Measurements from ENCODE around the gene ARHGAP15.

Gene ARHGAP15

DNA sequence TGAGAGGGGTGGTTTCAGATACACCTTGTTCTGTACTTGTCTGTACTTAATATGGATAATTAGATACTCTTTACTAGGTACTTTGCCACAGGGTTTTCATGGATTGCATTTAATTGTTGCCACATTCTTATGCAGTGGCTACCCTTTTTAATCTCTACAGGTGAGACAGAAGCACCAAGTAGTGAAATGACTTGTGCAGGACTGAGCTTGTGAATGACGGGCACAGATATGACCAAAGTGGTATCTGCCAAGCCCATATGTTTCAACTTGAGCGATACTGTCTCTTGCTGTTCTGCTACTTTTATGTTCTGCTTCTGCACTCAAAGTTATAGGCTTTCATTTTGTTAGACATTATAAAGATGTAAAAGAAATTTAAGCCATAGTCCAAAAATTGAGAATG, 288.2 kb downstream of the ARHGAP15 start:
- no peak for DNase-seq

DNA sequence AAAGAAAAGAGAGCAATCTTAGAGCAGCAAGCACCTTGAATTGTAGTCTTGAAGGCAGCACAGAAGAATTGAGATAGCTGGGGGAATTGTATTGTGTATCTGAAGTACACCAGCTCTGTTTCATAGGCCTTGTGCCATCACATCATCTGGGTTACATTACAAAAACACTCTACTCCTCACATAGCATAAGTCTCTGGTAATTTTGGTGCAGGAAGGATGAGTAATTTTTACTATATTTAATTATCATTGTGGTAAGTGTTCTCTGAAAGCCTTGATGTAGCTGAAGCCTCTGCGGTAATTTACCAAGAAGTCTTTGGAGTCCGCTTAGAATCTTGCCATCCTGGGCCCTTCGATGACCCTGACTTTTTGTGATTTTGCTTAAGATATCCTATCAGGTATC, 291.1 kb downstream of the ARHGAP15 start:
- no peak for DNase-seq

- no peak for DNase-seq
Observed at GRCh38 chr2:143422681-143423080, 293.5 kb downstream of the ARHGAP15 start.

- no peak for DNase-seq
Observed at GRCh38 chr2:143425896-143426295, 296.7 kb downstream of the ARHGAP15 start.

DNA sequence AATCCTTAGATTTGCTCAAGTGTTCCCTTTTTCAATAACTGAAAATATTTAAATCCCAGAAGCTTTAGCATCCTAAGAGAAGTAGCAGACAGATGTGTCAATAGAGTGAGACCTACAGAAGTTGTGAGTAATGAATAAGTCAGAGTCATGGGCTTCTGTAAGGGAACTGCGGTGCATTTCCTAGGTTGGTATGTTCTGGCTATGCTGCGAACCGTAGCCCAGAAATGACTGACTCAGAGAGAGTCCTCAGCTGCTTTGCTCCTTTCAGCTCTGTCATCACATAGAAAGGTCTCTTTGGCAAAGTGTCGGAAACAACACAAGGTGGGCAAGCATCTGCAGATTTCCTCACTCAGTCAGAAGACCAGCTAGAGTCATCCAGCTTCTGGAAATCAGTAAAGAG, 297.1 kb downstream of the ARHGAP15 start:
- DNase-seq: no peak

GRCh38 chr2:143428700-143429099, 299.5 kb downstream of the ARHGAP15 start:
- DNase-seq: no peak

DNA sequence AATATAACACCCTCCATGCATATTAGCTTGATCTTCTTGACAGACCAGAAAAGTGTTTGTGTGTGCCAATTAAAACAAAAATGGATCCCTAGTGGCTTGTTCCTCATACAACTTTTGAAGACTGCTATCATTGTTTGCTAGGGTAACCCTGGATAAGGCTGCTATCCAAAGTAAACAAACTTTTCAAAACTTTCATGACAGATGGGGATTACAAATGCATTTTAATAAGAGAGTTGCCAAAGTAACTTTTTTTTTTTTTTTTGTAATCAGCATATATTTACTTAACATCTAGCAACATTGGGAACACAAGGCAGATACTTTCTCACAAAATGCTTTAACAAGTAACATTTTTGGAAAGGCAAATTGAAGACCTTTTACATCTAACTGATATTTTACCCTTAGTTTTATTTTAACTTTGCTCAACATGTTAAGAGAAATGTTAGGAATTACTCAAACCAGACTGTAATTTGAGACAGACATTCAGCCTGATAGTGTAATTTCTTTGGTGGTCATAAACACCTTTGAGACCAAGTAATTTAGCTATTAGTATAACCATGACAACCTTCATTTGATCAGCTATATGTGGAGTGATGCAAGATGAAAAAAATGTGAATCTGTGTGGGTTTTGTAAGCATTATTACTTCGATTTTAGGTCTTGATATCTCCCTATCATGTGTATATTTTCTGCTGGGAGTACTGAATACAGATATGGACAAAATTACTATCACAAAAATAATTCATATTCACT, 300.9 kb downstream of the ARHGAP15 start:
- no peak for DNase-seq

DNA sequence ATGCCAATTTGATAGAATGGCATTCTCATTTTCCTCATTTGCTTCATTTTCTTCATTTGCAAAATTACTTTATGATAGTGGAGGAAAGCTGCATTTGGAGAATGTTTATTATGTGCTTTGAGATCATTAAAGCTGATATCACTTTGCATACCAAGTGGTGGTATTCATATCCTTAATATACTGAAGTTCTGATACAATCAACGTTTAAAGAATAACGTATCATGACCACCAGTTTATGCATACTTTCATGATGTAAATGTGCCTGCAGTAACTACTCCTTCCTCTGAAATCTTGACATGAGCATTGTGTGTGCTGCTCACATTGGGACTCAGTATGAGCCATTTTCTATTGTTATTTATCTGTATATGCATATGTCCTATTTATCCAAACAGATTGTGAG, 302.1 kb downstream of the ARHGAP15 start:
- DNase-seq: no peak

GRCh38 chr2:143433251-143433650, 304.0 kb downstream of the ARHGAP15 start:
- no peak for DNase-seq

DNA sequence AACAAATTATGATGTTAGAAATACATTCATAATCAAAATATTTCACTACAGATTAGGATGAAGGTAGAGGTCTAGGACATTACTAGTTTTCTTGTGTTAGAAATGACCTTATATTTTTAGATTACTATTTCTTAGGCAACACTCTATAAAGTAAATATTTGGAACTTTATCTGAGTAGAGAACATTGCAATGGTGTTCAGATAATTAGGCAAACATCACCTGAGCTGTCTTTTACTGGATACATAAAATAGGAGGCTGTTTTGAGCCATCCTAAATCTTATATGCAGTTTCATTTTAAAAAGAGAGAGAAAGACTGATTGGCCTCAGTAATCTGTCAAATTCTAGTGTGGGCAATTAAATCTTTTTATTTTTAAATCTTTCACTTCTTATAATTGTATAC, 304.6 kb downstream of the ARHGAP15 start:
- DNase-seq: no peak

DNA sequence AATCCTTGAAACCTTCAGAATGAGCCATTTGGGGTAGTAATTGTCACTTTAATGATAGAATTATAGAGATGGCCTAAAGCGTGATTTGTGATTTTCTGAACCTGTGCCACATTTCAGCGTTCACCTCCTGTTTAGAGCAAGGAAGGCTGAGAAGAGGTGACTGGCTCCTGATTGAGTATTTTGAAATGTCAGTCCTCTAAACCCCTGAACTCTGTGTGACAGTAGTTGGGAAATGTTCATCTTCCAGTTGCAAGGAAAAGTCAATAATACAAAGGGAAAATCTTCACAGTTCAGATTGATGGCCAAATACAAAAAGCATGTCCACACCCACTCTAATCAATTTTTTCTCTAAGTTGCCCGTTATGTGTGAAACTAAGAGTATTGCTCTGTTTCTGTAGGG, 305.2 kb downstream of the ARHGAP15 start:
- no peak for DNase-seq

- DNase-seq: no peak
Observed at GRCh38 chr2:143435131-143435530, 305.9 kb downstream of the ARHGAP15 start.

DNA sequence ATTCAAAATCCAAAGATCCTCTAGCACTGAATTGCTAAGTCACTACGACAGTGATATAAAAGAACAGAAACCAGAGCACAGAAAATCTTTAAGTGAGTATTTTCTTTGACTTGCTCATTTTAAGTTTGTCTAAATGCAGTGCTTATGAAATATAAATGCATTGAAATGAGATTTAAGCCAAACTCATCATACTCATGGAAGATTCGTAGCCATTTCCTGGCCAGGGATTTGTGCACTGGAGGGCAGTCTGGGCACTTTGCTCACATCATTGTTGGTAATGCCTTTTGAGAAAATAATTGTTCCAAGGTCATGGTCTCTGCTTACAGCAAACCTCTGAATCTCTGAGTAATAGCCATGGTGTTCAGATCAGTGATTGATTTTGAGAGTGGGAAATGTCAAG, 307.7 kb downstream of the ARHGAP15 start:
- DNase-seq: no peak

DNA sequence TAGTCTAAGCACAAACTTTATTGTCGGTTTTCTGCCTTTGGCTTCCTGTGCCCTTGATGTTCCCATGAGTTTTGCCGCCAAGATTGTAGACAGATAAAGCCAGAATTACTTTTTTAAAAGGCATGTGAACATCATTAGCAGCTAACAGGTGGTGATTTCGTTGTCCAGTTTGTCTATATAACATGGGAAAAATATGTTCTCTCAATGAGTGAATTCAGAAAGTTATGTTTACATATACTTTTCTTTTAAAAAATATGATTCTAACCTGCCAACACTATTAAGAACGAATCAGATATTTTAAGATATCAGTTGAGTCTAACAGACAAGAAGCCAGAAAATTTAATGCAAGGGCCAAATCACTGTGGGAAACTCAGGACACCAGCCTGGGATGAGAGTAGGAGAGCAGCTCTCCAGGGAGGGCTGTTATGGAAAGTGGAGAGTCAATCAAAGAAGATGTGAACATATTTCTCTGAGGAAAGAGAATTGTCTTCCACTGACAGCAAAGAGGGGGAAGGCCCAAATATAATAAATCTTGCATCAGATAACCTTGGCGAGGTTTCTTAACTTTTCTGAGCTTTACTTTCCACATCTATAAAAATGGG, 311.3 kb downstream of the ARHGAP15 start:
- DNase-seq: no peak

DNA sequence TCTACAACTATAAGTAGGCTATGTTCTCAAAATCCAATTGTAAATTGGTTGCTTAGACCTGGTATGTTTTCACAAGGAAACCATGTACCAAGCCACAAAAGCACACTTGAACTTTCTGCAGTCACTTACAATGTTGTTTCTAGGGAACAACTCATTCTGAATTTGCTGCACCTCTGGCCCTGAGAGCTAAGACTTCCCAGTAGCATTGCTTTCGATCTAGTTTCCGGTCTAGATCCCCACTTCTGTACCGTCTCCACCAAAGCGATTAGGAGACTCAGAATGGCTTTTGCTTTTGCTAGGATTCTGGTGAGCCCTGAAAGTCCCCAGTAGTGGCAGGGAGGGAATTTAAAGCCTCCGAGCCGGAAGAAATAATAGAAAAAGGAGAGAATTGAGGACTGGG, 313.0 kb downstream of the ARHGAP15 start:
- DNase-seq: no peak

- no peak for DNase-seq
Observed at GRCh38 chr2:143451642-143452281, 322.5 kb downstream of the ARHGAP15 start.

- DNase-seq: no peak
Observed at GRCh38 chr2:143452817-143453451, 323.7 kb downstream of the ARHGAP15 start.

DNA sequence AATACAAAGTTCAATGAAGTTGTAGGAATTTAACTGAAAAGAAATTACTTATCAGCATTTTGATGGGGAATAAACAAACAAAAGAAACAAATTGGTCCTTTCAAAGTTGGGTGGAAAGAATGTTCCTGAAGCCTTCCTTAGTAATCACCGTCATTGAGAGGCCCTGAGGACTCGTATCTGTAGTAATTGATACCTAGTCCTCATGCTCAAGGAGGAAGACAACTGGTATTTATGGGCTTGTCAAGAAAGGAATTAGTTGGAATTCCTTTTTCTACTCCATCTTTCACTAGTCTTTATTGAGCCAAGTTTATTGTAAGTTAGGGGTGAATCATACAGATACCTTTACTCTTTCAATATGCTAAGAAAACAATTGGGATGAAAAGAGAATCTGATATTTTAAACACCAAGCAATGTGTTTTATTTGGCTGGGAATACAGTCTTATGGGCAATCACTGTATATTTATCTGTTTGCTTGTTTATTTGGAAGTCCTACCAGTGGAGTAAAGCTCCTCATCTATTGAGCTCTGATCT, 324.8 kb downstream of the ARHGAP15 start:
- no peak for DNase-seq

DNA sequence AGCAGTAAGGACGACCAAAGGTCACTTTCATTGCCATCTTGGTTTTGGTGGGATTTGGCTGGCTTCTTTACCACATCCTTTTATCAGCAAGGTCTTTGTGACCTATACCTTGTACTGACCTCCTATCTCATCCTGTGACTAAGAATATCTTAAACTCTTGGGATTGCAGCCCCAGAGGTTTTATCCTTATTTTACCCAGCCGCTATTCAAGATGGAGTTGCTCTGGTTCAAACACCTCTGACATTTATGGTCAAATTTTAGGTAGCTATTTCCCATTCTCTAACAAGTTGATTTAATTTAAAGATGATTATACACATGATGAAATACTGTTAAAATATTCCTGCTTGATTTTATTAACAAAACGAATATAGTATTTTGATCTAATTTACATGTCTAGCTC, 326.1 kb downstream of the ARHGAP15 start:
- DNase-seq: no peak

DNA sequence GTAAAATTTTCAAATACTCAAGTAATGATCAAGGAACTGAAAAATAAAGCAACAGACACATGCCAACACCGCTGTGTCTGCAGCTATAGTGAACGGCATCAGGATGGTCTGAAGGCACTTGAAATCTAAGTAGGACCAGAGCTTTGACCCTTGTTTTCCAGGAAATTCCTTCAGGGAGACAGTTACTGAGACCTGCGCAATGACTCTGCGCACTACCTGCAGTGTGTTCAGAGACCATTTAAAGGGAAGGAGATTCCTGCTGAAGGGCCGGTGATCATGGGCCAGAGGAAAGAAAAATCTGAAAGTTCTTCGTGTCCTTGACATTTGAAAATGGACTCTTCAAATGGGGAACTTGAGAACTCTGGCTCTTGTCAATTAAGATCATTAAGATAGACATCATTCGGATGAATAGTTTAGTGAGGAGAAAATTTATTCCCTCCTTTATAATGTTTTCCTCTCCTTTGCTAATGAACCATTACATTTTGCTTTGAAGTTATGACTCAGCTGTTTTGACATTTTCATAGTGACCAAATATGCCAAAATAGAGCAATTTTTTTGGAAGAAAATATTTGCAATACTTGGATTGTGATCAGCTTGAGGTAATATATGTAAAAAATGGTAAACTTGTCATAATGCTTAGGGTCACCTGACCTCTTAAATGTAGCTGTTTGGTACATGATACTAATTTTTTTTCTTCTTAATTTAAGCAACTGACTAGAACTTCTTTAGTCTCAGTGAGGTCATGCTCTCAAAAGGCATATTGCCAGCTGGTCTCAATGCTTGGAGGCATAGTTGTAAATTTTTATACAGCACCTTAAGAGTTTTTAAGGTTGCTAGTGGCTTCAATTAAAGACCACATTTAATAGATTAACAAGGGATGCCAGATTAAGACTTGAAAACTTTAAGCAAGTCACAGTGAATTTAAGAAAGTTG, 329.3 kb downstream of the ARHGAP15 start:
- DNase-seq: no peak

GRCh38 chr2:143460382-143460781, 331.2 kb downstream of the ARHGAP15 start:
- no peak for DNase-seq

GRCh38 chr2:143463719-143464118, 334.5 kb downstream of the ARHGAP15 start:
- no peak for DNase-seq

Measured in DMS153 (cell line).